ENCODE results near the gene SPOPL. TPM values are rescaled to one million over a fixed set of nuclear protein-coding genes. Genes with fewer than 3 reads are reported as not detected.

The SPOPL gene
- total and polyA plus RNA-seq, 9 of the 15 experiments (the other 6 are each of a cell fraction or from before 2014, with no cell fraction given) = 0.53 to 6.1 (median 4.1) TPM

DNA sequence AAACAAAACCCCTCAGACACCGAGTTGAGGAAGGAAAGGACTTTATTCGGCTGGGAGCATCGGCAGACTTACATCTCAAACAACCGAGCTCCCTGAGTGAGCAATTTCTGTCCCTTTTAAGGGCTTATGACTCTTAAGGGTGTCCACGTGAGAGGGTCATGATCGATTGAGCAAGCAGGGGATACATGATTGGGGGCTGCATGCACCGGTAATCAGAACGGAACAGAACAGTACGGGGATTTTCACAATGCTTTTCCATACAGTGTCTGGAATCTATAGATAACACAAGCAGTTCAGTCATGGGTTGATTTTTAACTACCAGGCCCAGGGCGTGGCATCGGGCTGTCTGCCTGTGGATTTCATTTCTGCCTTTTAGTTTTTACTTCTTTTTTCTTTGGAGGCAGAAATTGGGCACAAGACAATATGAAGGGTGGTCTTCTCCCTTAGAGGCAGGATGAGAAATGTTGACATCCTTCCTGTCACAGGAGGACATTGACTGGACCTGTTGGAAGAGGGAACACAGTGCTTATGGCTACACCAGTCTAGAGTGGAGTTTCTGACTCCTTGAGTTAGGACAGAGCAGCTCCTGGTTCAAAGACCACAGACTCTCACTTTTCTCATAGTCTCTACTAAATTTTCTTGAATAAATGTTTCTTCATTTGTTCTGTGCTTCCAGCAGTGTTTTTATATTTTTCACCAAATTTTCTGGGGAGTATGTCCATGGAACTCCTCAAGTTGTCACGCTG, 35.8 kb downstream of the SPOPL start (continued):
- TF ChIP-seq ZNF695 (CRISPR knock-in tag; IDR thresholded peaks at IDR 0.05) (no peak), HNRNPH1 (optimal IDR thresholded peaks at IDR 0.05; ENCODE audit: low read depth, low read length) (no peak), TRIM24 (IDR thresholded peaks at IDR 0.05) (peak; percentile 87 to 92), ZNF766 (CRISPR knock-in tag; conservative IDR thresholded peaks at IDR 0.05) (no peak), SRF (CRISPR knock-in tag; IDR thresholded peaks at IDR 0.05) (peak in 1 of 2 experiments; percentile 73; a peak in 1 of 4 replicates), POLR2AphosphoS5 (IDR thresholded peaks at IDR 0.05; ENCODE audit: control insufficient read depth, insufficient read depth, low read depth, low read length) (0 out of 2 replicates have a peak, but pooled peaks have one; percentile 47), CBX5 (IDR thresholded peaks at IDR 0.05; ENCODE audit: borderline replicate concordance, low read depth) (no peak), LCOR (CRISPR knock-in tag; IDR thresholded peaks at IDR 0.05) (no peak), ZFX (CRISPR knock-in tag; IDR thresholded peaks at IDR 0.05) (no peak), SMARCA4 (IDR thresholded peaks at IDR 0.05) (0 out of 2 replicates have a peak, but pooled peaks have one; percentile 63), CXXC5 (CRISPR knock-in tag; IDR thresholded peaks at IDR 0.05) (peak; percentile 90), ZFP36 (IDR thresholded peaks at IDR 0.05; ENCODE audit: low read depth, low read length, partially characterized antibody) (no peak), KDM5B (IDR thresholded peaks at IDR 0.05; ENCODE audit: insufficient replicate concordance, low read depth, low read length) (no peak), NONO (IDR thresholded peaks at IDR 0.05; ENCODE audit: low read depth in 2 of 2, low read length in 1 of 2) (no peak), FOXJ3 (CRISPR knock-in tag; IDR thresholded peaks at IDR 0.05) (no peak), SMARCC2 (IDR thresholded peaks at IDR 0.05; ENCODE audit: low read depth) (no peak), ZEB2 (IDR thresholded peaks at IDR 0.05) (no peak), PML (IDR thresholded peaks at IDR 0.05; ENCODE audit: low read length) (0 out of 2 replicates have a peak, but pooled peaks have one; percentile 28), EP300 (IDR thresholded peaks at IDR 0.05; ENCODE audit: low read length) (peak; percentile 52; the same call in 1 of the 2 replicates), ILF3 (IDR thresholded peaks at IDR 0.05; ENCODE audit: borderline replicate concordance) (no peak)
- TF ChIP-seq, protein P1, sequence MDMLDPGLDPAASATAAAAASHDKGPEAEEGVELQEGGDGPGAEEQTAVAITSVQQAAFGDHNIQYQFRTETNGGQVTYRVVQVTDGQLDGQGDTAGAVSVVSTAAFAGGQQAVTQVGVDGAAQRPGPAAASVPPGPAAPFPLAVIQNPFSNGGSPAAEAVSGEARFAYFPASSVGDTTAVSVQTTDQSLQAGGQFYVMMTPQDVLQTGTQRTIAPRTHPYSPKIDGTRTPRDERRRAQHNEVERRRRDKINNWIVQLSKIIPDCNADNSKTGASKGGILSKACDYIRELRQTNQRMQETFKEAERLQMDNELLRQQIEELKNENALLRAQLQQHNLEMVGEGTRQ (CRISPR knock-in tag; IDR thresholded peaks at IDR 0.05) = no peak
- TF ChIP-seq, protein P2, sequence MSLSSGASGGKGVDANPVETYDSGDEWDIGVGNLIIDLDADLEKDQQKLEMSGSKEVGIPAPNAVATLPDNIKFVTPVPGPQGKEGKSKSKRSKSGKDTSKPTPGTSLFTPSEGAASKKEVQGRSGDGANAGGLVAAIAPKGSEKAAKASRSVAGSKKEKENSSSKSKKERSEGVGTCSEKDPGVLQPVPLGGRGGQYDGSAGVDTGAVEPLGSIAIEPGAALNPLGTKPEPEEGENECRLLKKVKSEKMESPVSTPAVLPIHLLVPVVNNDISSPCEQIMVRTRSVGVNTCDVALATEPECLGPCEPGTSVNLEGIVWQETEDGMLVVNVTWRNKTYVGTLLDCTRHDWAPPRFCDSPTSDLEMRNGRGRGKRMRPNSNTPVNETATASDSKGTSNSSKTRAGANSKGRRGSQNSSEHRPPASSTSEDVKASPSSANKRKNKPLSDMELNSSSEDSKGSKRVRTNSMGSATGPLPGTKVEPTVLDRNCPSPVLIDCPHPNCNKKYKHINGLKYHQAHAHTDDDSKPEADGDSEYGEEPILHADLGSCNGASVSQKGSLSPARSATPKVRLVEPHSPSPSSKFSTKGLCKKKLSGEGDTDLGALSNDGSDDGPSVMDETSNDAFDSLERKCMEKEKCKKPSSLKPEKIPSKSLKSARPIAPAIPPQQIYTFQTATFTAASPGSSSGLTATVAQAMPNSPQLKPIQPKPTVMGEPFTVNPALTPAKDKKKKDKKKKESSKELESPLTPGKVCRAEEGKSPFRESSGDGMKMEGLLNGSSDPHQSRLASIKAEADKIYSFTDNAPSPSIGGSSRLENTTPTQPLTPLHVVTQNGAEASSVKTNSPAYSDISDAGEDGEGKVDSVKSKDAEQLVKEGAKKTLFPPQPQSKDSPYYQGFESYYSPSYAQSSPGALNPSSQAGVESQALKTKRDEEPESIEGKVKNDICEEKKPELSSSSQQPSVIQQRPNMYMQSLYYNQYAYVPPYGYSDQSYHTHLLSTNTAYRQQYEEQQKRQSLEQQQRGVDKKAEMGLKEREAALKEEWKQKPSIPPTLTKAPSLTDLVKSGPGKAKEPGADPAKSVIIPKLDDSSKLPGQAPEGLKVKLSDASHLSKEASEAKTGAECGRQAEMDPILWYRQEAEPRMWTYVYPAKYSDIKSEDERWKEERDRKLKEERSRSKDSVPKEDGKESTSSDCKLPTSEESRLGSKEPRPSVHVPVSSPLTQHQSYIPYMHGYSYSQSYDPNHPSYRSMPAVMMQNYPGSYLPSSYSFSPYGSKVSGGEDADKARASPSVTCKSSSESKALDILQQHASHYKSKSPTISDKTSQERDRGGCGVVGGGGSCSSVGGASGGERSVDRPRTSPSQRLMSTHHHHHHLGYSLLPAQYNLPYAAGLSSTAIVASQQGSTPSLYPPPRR (CRISPR knock-in tag; IDR thresholded peaks at IDR 0.05; ENCODE audit: borderline replicate concordance) = no peak
- TF ChIP-seq, protein P3, sequence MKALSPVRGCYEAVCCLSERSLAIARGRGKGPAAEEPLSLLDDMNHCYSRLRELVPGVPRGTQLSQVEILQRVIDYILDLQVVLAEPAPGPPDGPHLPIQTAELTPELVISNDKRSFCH (CRISPR knock-in tag; IDR thresholded peaks at IDR 0.05) = no peak
- TF ChIP-seq, protein P3 (tag; IDR thresholded peaks at IDR 0.05) = no peak
